C4-2B (cell line): ENCODE results near the gene CWC15.

ENCODE experiments used
- ZFX ChIP-seq: fragments of 450-650 bp; IDR thresholded peaks from 2 replicates; pipeline ENCODE4 v1.6.1; 2017
- TF ChIP-seq, protein P1 (sequence below): fragments of 450-650 bp; conservative IDR thresholded peaks from 2 replicates; pipeline ENCODE4 v1.5.1; 2017; ENCODE audit warnings: mild to moderate bottlenecking

DNA sequence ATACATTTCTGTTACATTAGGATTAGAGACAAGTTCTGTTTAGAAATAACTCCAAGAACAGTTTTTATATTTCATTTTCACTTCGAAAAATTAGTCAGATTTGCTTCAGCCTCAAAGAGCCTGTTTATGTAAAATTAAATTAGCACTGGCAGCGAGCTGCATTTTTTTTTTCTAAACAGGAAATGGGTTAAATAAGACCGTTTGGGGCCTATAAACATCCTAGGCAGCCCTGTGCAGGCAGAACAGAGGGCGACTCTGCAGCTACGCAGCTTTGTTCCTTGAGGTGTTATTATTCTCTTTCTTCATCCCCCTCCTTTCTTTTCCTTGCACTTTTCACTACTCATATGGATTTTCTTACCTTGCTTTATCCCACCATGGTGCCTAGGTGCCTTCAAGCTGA lies 48.7 kb downstream of the CWC15 start:
- TF ChIP-seq, protein P1, sequence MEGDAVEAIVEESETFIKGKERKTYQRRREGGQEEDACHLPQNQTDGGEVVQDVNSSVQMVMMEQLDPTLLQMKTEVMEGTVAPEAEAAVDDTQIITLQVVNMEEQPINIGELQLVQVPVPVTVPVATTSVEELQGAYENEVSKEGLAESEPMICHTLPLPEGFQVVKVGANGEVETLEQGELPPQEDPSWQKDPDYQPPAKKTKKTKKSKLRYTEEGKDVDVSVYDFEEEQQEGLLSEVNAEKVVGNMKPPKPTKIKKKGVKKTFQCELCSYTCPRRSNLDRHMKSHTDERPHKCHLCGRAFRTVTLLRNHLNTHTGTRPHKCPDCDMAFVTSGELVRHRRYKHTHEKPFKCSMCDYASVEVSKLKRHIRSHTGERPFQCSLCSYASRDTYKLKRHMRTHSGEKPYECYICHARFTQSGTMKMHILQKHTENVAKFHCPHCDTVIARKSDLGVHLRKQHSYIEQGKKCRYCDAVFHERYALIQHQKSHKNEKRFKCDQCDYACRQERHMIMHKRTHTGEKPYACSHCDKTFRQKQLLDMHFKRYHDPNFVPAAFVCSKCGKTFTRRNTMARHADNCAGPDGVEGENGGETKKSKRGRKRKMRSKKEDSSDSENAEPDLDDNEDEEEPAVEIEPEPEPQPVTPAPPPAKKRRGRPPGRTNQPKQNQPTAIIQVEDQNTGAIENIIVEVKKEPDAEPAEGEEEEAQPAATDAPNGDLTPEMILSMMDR = no peak
- no peak for TF ChIP-seq ZFX
